ENCODE results near the gene MAPK8IP1. TPM values are rescaled to one million over a fixed set of nuclear protein-coding genes. Genes with fewer than 3 reads are reported as not detected.
A peak's percentile ranks its signal among the peaks of the same experiment; 100 is the strongest.

The MAPK8IP1 gene
- total and polyA plus RNA-seq, 2 experiments from 2014 or later = 5.9 to 39.4 TPM

DNA sequence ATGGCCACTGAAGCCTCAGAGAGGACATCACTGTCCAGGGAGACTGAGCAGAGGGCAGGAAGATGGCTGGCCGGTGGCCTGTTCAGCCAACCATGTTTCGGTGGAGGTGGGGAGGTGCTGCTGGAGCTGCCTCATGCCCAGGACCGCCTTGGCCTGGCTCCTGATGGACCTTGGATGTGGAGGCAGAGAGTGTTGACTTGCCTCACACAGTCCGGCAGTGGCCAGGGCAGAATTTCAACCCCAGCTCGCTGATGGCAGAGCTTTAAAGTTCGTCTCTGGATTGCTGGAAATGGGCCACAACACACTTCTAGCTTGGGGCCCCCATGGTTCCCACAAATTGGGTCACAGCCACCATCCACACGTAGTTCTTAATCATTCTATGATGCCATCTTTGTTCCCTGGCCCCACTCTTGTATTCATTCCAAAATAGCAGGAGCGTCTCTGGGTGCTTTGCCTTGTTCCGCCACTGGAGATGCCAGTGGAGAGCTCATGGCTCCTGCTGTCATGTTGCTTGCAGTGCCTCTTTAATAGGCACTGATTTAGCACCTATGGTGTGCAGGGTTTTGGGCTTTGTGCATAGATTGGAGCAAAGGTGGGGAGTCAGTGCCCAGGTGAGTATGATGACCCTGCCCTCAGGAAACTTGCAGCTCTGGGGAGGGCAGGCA lies 5.6 kb downstream of the MAPK8IP1 start:
- Mint-ChIP-seq H3K9me3 (no peaks in the 10 kb centered on the region), H3K4me1 (peaks cover 33% of the 10 kb centered on the region), H3K27ac (no peak overlapping the region), H3K4me3 (no peak overlapping the region), H3K27me3 (ENCODE audit: insufficient read depth, low read depth, poor library complexity) (peaks cover 12% of the 10 kb centered on the region), H3K36me3 (ENCODE audit: low read depth) (no peaks in the 10 kb centered on the region; the same call in 2 of the 3 replicates)
- TF ChIP-seq, protein P1, sequence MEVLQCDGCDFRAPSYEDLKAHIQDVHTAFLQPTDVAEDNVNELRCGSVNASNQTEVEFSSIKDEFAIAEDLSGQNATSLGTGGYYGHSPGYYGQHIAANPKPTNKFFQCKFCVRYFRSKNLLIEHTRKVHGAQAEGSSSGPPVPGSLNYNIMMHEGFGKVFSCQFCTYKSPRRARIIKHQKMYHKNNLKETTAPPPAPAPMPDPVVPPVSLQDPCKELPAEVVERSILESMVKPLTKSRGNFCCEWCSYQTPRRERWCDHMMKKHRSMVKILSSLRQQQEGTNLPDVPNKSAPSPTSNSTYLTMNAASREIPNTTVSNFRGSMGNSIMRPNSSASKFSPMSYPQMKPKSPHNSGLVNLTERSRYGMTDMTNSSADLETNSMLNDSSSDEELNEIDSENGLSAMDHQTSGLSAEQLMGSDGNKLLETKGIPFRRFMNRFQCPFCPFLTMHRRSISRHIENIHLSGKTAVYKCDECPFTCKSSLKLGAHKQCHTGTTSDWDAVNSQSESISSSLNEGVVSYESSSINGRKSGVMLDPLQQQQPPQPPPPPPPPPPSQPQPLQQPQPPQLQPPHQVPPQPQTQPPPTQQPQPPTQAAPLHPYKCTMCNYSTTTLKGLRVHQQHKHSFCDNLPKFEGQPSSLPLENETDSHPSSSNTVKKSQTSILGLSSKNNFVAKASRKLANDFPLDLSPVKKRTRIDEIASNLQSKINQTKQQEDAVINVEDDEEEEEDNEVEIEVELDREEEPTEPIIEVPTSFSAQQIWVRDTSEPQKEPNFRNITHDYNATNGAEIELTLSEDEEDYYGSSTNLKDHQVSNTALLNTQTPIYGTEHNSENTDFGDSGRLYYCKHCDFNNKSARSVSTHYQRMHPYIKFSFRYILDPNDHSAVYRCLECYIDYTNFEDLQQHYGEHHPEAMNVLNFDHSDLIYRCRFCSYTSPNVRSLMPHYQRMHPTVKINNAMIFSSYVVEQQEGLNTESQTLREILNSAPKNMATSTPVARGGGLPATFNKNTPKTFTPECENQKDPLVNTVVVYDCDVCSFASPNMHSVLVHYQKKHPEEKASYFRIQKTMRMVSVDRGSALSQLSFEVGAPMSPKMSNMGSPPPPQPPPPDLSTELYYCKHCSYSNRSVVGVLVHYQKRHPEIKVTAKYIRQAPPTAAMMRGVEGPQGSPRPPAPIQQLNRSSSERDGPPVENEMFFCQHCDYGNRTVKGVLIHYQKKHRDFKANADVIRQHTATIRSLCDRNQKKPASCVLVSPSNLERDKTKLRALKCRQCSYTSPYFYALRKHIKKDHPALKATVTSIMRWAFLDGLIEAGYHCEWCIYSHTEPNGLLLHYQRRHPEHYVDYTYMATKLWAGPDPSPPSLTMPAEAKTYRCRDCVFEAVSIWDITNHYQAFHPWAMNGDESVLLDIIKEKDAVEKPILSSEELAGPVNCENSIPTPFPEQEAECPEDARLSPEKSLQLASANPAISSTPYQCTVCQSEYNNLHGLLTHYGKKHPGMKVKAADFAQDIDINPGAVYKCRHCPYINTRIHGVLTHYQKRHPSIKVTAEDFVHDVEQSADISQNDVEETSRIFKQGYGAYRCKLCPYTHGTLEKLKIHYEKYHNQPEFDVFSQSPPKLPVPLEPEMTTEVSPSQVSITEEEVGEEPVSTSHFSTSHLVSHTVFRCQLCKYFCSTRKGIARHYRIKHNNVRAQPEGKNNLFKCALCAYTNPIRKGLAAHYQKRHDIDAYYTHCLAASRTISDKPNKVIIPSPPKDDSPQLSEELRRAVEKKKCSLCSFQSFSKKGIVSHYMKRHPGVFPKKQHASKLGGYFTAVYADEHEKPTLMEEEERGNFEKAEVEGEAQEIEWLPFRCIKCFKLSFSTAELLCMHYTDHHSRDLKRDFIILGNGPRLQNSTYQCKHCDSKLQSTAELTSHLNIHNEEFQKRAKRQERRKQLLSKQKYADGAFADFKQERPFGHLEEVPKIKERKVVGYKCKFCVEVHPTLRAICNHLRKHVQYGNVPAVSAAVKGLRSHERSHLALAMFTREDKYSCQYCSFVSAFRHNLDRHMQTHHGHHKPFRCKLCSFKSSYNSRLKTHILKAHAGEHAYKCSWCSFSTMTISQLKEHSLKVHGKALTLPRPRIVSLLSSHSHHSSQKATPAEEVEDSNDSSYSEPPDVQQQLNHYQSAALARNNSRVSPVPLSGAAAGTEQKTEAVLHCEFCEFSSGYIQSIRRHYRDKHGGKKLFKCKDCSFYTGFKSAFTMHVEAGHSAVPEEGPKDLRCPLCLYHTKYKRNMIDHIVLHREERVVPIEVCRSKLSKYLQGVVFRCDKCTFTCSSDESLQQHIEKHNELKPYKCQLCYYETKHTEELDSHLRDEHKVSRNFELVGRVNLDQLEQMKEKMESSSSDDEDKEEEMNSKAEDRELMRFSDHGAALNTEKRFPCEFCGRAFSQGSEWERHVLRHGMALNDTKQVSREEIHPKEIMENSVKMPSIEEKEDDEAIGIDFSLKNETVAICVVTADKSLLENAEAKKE (CRISPR knock-in tag; IDR thresholded peaks at IDR 0.05) = no peak
- no peak for TF ChIP-seq CREB1 (CRISPR knock-in tag; IDR thresholded peaks at IDR 0.05; ENCODE audit: low read depth)
- TF ChIP-seq NANOG (IDR thresholded peaks at IDR 0.05; ENCODE audit: borderline replicate concordance) = no peak
- 0 out of 2 replicates have a peak, but pooled peaks cover 2% of the 10 kb centered on the region for H3F3A ChIP-seq (replicated peaks; ENCODE audit: low read depth)
- no peak overlapping the region for H3K27ac ChIP-seq (ENCODE audit: low read depth)
- no peak overlapping the region for H3K4me3 ChIP-seq
- H3K36me3 ChIP-seq (ENCODE audit: insufficient read depth) = no peaks in the 10 kb centered on the region
- H3K79me2 ChIP-seq (replicated peaks; ENCODE audit: insufficient read depth) = peaks cover 9% of the 10 kb centered on the region; the same call in 1 of the 2 replicates
- peaks cover 15% of the 10 kb centered on the region for H4K20me1 ChIP-seq (replicated peaks; ENCODE audit: insufficient read depth)
- H3K9me2 ChIP-seq (ENCODE audit: insufficient read depth) = no peaks in the 10 kb centered on the region
- H3K27me3 ChIP-seq (ENCODE audit: insufficient read depth) = no peaks in the 10 kb centered on the region
- no peak overlapping the region for H3K4me2 ChIP-seq
- no peak for ATAC-seq
- peaks cover 18% of the 10 kb centered on the region for H3K4me1 ChIP-seq (ENCODE audit: insufficient read depth)
- no peak for DNase-seq (ENCODE audit: low spot score)
- H2AFZ ChIP-seq = no peak overlapping the region

GRCh38 chr11:45892856-45893255 lies 7.4 kb downstream of the MAPK8IP1 start:
- Histone ChIP-seq H3K9me2 (ENCODE audit: insufficient read depth) (no peaks in the 10 kb centered on the region), H3K36me3 (ENCODE audit: insufficient read depth) (no peaks in the 10 kb centered on the region), H3K79me2 (replicated peaks; ENCODE audit: insufficient read depth) (peaks cover 9% of the 10 kb centered on the region; the same call in 1 of the 2 replicates), H3K27ac (ENCODE audit: low read depth) (peak overlapping the region; percentile 84), H3K4me3 (no peak overlapping the region), H3K4me1 (ENCODE audit: insufficient read depth) (peaks cover 25% of the 10 kb centered on the region), H3K27me3 (ENCODE audit: insufficient read depth) (no peaks in the 10 kb centered on the region), H4K20me1 (replicated peaks; ENCODE audit: insufficient read depth) (peaks cover 15% of the 10 kb centered on the region; the same call in 1 of the 2 replicates), H2AFZ (no peak overlapping the region), H3K4me2 (no peak overlapping the region), H3F3A (replicated peaks; ENCODE audit: low read depth) (0 out of 2 replicates have a peak, but pooled peaks cover 5% of the 10 kb centered on the region)
- H3K9me3 Mint-ChIP-seq = no peaks in the 10 kb centered on the region
- peaks cover 12% of the 10 kb centered on the region for H3K27me3 Mint-ChIP-seq (ENCODE audit: insufficient read depth, low read depth, poor library complexity)
- TF ChIP-seq, protein P2, sequence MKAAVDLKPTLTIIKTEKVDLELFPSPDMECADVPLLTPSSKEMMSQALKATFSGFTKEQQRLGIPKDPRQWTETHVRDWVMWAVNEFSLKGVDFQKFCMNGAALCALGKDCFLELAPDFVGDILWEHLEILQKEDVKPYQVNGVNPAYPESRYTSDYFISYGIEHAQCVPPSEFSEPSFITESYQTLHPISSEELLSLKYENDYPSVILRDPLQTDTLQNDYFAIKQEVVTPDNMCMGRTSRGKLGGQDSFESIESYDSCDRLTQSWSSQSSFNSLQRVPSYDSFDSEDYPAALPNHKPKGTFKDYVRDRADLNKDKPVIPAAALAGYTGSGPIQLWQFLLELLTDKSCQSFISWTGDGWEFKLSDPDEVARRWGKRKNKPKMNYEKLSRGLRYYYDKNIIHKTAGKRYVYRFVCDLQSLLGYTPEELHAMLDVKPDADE (IDR thresholded peaks at IDR 0.05) = no peak
- TF ChIP-seq ZNF114 (CRISPR knock-in tag; IDR thresholded peaks at IDR 0.05) (no peak), NANOG (IDR thresholded peaks at IDR 0.05; ENCODE audit: borderline replicate concordance) (no peak), CTCF (conservative IDR thresholded peaks at IDR 0.05; ENCODE audit: low read depth in 2 of 2) (no peak), ZNF331 (CRISPR knock-in tag; IDR thresholded peaks at IDR 0.05; ENCODE audit: low read depth) (no peak)
- H3K27ac Mint-ChIP-seq = no peak overlapping the region; the same call in 1 of the 2 replicates
- H3K36me3 Mint-ChIP-seq (ENCODE audit: low read depth) = no peaks in the 10 kb centered on the region; the same call in 2 of the 3 replicates
- no peak overlapping the region; the same call in 2 of the 3 replicates for H3K4me3 Mint-ChIP-seq
- DNase-seq (ENCODE audit: low spot score) (no peak), ATAC-seq (no peak)
- peaks cover 31% of the 10 kb centered on the region for H3K4me1 Mint-ChIP-seq
